Amygdala (tissue), 56 donors: ENCODE data around the gene DSCAML1.

Source experiments
- DNase-seq, 56 donors: peaks; one replicate each; lab custom pipeline; 2025; lab: John Stamatoyannopoulos, UW

DSCAML1 gene

DNA sequence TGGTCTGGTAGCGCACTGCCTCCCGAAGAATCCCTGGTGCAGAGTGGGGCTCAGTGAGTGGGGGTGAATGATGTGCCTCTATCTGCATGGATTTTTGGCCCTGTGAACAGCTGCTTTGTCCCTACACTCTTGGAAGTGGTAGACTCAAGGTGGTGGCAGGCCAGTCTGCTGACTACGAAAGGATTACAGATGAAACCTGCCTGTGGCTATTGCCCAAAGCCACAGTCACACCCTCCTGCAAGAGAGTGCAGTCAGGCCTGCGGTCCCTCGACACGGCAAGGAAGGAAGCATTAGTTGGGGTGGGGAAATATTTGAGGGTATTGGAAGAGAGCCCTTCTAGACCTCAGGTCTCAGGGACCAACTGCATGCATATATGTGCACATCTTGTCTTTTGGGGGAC lies 63.7 kb downstream of the DSCAML1 start:
- DNase-seq = no peak

- DNase-seq = no peak
Measured at GRCh38 chr11:117731722-117732290, 65.2 kb downstream of the DSCAML1 start.

- DNase-seq = no peak
Measured at GRCh38 chr11:117730208-117730800, 66.7 kb downstream of the DSCAML1 start.

DNA sequence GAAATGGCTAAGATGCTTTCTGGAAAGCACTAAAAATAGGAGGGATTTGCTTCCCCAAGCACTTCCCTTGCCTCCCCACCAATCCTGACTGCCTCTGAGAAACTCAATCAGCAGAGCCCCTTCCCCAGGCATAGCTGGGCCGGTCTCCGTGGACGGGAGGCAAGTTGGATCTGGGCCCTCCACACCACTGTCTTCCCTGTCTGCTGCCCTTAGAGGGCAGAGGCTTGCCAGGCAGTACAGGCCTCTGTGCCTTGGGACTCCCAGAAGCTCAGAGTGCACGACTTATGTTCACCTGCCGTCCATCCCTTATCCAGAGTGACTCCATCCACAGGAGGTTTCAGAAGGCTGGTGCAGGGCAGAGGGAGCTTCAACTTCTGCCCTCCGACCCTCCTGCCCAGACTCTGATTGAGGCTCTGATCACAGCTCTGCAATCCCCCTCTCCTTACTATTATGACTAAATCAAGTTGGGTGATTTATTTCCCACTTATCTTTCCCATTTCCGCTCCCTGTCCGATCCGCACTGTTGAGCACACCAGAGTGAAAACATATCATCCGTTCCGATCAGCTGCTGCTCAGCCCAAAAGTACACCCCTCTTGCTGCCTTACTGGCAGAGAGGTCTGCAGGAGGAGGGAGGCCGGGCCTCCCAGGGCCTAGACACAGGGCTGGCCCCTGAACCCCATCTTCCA lies 71.8 kb downstream of the DSCAML1 start:
- DNase-seq = peak in 10 of 56 donors; percentile 20 to 58 (median 38)

GRCh38 chr11:117724621-117725020 lies 72.4 kb downstream of the DSCAML1 start:
- DNase-seq = no peak

GRCh38 chr11:117724104-117724503 lies 72.9 kb downstream of the DSCAML1 start:
- DNase-seq = peak in 1 of 56 donors; percentile 51

GRCh38 chr11:117723277-117724024 lies 73.6 kb downstream of the DSCAML1 start:
- DNase-seq = no peak

DNA sequence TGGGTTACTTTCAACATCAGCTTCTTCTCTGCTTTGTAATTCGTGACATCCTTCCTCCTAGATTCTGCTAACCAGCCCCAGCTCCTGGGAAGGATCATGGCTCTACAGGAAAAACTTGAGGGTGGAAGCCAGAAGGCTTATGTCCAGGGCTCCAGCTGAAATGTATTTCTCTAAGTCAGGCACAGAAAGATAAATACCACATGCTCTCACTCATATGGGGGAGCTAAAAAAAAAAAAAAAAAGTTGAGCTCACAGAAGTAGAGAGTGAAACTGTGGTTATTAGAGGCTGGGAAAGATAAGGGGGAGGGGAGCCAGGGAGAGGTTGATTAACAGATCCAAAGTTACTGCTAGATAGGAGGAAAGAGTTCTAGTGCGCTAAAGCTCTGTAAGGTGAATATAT lies 74.9 kb downstream of the DSCAML1 start:
- DNase-seq = no peak

- DNase-seq = peak in 4 of 56 donors; percentile 37 to 57 (median 42)
Measured at GRCh38 chr11:117720061-117720511, 76.9 kb downstream of the DSCAML1 start.

- no peak for DNase-seq
Measured at GRCh38 chr11:117719480-117719879, 77.5 kb downstream of the DSCAML1 start.

- DNase-seq = peak in 54 of 56 donors; percentile 30 to 93 (median 77)
Measured at GRCh38 chr11:117717485-117718314, 79.3 kb downstream of the DSCAML1 start.

GRCh38 chr11:117716521-117717440 lies 80.2 kb downstream of the DSCAML1 start:
- DNase-seq = peak in 2 of 56 donors; percentile 31 to 67

DNA sequence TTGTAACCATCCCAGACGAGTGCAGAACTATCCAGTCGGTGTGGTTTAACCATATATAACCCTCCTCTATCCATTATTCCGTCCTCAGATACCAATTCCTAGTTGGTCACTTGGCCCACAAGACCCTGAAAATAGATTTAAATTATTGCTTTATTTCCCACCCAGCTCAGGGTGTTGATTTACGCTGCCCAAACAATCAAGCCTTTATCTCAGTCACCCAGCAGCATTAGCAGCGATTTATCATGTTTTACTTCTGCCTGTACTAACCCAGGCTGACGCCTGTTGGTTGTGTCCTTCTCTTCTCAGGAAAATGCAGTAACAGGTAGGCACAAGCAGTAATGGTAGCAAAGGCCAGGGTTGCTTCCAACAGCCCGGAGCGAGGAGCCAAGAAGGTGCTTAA lies 81.2 kb downstream of the DSCAML1 start:
- peak in 4 of 56 donors; percentile 18 to 47 (median 41) for DNase-seq

DNA sequence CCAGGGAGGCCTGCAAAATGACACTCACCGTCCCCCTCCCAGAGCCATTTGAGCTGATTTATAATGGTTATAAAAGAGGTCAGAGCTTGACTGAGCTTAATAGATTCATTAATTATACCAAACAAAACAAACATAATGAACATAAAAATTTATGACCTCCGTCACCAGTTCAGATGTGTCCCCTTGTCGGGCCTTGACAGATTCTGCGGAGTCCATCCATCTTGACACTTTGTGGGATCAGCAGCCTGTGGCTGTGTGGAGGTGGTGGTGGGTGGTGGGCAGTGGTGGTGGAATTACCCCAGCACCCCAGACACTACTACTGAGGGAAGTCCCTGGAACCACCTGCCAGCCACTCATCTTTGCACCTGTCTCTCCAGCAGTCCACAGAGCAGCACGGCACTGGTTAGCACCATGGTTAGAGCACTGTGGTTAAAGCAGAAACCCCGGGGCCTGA lies 83.5 kb downstream of the DSCAML1 start:
- no peak for DNase-seq

GRCh38 chr11:117712530-117712929 lies 84.5 kb downstream of the DSCAML1 start:
- peak in 2 of 56 donors; percentile 25 to 26 for DNase-seq

DNA sequence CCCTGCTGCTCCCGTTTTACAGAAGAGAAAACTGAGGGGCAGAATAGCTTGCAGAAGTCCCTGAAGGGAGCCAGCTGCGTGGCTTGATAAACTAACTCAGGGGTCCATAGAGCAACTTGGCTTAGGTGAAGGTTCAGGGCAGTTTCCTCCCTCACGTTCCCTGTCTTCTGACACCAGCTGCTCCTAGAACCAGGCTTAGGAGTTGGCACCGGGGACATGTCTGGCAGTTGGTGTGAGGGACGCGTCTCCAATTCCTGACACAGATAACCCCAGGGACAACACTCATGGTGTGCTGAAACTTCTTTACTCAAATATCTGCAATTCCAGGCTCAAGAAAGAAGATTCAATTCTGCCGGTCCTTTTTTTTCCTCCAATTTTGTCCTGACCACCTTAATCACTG lies 85.7 kb downstream of the DSCAML1 start:
- no peak for DNase-seq

DNA sequence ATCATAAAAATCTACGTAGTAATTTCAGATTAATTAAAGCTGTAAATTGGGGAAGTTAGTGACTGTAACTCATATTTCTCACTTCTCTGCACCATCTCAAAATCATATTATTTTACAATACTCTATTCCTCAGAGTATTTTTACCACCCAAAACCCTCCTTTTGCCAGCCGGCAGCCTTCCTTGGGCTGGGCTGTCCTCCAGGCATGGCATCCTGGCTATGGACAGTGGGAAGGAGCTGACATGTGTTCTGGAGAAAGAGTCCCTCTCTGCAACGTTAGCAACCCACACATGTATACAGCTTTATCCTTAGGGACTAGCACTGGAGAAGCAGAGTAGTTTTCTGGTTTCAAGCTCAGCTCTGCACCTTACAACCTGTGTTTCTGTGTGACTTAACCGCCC lies 86.8 kb downstream of the DSCAML1 start:
- no peak for DNase-seq

DNA sequence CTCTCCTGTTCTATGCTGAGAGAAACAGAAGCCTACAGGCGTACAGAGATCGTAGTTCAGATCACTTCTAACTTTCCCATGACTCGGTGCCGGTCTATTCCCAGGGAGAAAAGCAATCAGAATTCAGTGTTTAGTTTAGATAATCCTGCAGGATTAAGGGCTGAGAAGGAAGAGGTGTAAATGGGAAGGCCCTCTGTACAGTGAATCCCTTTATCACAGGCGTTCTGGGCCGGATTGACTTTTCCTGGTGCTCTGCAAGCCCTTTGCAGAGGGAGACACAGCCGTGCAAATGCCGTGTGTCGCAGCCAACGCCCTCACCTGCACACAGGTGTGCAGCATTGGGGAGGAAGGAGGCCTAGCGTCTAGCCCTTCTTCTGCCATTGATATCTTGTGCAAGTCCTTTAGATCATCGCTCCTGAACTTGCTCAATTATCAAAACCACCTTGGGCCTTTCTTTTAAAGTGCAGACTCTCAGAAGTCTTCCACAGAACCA lies 90.6 kb downstream of the DSCAML1 start:
- DNase-seq = no peak

- no peak for DNase-seq
Measured at GRCh38 chr11:117705866-117706265, 91.2 kb downstream of the DSCAML1 start.
